Measurements from ENCODE around the gene PPP1R3E.

The PPP1R3E gene

DNA sequence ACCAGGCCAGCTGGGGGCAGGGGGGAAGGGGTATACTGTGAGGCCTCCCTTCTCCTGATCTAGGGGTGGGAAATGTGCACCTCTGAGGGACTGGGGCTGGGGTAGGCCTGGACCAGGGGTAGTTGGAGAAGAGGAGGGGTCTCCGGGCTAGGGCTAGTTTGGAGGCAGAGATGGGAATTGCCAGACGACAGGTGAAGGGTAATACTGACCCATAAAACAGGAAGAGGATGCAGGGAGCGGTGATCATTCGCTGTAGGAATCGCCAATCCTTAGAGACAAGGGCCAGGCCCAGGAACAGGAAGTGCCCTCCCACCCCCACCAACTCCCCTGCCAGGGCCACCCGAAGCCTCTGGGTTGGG is 45.6 kb upstream of the PPP1R3E start:
- no peak overlapping the region for H3K4me2 ChIP-seq (ENCODE audit: low read depth, low read length, poor library complexity, severe bottlenecking)
- H3K4me3 ChIP-seq (ENCODE audit: low read length, poor library complexity, severe bottlenecking), result no peak overlapping the region
- no peak overlapping the region for H2AFZ ChIP-seq (ENCODE audit: low read length)
- no peak overlapping the region for H3K9ac ChIP-seq (ENCODE audit: low read depth, low read length, poor library complexity, severe bottlenecking)
- H3K4me1 ChIP-seq (ENCODE audit: insufficient read depth, low read length, poor library complexity, severe bottlenecking), result no peaks in the 10 kb centered on the region
- TF ChIP-seq, protein P1, sequence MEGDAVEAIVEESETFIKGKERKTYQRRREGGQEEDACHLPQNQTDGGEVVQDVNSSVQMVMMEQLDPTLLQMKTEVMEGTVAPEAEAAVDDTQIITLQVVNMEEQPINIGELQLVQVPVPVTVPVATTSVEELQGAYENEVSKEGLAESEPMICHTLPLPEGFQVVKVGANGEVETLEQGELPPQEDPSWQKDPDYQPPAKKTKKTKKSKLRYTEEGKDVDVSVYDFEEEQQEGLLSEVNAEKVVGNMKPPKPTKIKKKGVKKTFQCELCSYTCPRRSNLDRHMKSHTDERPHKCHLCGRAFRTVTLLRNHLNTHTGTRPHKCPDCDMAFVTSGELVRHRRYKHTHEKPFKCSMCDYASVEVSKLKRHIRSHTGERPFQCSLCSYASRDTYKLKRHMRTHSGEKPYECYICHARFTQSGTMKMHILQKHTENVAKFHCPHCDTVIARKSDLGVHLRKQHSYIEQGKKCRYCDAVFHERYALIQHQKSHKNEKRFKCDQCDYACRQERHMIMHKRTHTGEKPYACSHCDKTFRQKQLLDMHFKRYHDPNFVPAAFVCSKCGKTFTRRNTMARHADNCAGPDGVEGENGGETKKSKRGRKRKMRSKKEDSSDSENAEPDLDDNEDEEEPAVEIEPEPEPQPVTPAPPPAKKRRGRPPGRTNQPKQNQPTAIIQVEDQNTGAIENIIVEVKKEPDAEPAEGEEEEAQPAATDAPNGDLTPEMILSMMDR (conservative IDR thresholded peaks at IDR 0.05; ENCODE audit: low read length), result no peak
- TF ChIP-seq EZH2phosphoT487 (IDR thresholded peaks at IDR 0.05; ENCODE audit: borderline replicate concordance), result no peak
- peaks cover 17% of the 10 kb centered on the region for H3K27me3 ChIP-seq (ENCODE audit: insufficient read depth, low read length, poor library complexity, severe bottlenecking)
- no peaks in the 10 kb centered on the region for H4K20me1 ChIP-seq (ENCODE audit: insufficient read depth, low read length, poor library complexity, severe bottlenecking)
- no peaks in the 10 kb centered on the region for H3K79me2 ChIP-seq (ENCODE audit: insufficient read depth, low read length)
- H3K9me3 ChIP-seq (ENCODE audit: insufficient read depth, low read depth, low read length), result no peaks in the 10 kb centered on the region
- no peaks in the 10 kb centered on the region for H3F3A ChIP-seq (ENCODE audit: low read depth)
- no peaks in the 10 kb centered on the region for H3K9me2 ChIP-seq (replicated peaks; ENCODE audit: low read depth, low read length)
- H3K36me3 ChIP-seq (ENCODE audit: insufficient read depth, low read length), result no peaks in the 10 kb centered on the region

DNA sequence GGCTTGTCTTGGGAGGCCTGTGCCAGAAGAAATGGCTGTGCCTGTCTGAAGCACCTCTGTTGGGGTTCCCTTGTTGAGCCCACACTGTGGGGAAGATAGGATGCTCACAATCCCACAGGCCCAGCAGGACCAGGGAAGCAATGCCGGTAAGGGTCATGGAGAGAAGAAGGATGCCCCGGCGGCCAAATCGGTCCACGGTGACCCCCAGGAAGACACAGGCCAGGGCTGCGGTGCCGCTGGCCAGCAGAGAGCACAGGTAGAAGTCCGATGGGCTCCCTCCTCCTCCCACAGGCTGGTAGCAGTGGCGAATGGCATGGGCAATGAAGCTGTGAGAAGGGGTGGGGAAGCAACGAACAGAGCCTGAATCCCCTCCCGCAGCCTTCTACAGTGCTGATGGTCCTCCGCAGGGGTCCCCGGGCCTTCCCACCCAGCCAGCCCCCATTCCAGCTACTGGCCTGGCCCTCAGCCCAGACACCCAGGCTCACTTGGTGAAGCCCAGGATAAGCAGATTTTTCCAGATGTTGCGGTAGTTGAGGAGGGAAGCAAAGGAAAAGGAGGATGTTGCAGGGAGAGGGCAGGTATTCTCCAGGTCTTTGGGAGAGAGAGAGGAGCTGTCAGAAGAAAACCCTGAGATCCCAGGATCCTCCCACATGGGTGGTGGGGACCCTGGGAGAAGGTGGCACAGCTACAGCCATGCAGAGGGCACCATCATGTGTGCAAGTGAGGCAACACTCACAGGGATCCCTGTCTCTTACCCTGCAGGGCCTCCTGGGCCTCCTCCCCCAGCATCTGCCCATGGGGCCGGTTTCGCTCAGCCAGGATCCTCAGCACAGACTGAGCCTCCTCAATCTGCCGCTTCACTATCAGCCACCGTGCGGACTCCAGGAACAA is 45.0 kb upstream of the PPP1R3E start:
- Histone ChIP-seq H3K9me3 (ENCODE audit: insufficient read depth, low read depth, low read length) (no peaks in the 10 kb centered on the region), H3K4me3 (ENCODE audit: low read length, poor library complexity, severe bottlenecking) (no peak overlapping the region), H3K4me2 (ENCODE audit: low read depth, low read length, poor library complexity, severe bottlenecking) (no peak overlapping the region), H2AFZ (ENCODE audit: low read length) (no peak overlapping the region), H4K20me1 (ENCODE audit: insufficient read depth, low read length, poor library complexity, severe bottlenecking) (no peaks in the 10 kb centered on the region), H3F3A (ENCODE audit: low read depth) (no peaks in the 10 kb centered on the region), H3K79me2 (ENCODE audit: insufficient read depth, low read length) (no peaks in the 10 kb centered on the region), H3K27me3 (ENCODE audit: insufficient read depth, low read length, poor library complexity, severe bottlenecking) (peaks cover 13% of the 10 kb centered on the region), H3K9ac (ENCODE audit: low read depth, low read length, poor library complexity, severe bottlenecking) (no peak overlapping the region), H3K9me2 (replicated peaks; ENCODE audit: low read depth, low read length) (no peaks in the 10 kb centered on the region), H3K4me1 (ENCODE audit: insufficient read depth, low read length, poor library complexity, severe bottlenecking) (no peaks in the 10 kb centered on the region), H3K36me3 (ENCODE audit: insufficient read depth, low read length) (no peaks in the 10 kb centered on the region)
- TF ChIP-seq, protein P1 (conservative IDR thresholded peaks at IDR 0.05; ENCODE audit: low read length), result no peak
- no peak for TF ChIP-seq EZH2phosphoT487 (IDR thresholded peaks at IDR 0.05; ENCODE audit: borderline replicate concordance)

DNA sequence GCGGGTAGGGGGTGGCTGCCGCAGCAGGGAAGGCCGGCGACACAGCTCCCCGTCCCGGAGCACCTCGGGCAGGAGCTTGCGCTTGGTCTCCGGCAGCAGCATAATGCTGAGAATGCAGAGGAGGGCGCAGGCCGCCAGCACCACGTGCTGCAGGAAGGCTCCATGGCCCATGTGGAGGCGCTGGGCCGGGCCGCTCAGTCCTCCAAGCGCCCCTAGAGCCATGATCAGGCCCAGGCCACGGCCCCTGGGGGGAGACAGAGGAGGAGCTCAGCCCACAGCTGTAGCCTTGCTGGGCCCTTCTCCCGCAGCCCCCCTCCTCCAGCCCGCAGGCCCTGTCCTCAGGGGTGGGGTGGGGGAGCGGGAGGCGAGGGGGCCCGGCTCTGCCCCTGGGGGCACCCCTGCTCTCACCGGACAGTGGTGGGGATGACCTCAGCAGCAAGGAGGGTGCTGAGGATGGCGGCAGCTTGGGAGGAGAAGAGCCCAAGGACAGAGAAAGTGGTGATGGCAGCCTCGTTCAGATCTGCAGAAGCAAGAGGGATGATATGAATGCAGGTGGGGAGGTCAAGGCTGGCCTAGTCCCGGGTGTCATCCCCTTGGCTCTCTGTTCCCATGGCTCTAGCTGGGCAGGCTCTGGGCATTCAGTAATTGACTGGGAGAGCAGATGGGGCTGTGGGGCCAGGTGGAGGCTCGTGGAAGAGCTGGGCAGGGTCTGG is 44.2 kb upstream of the PPP1R3E start:
- no peaks in the 10 kb centered on the region for H4K20me1 ChIP-seq (ENCODE audit: insufficient read depth, low read length, poor library complexity, severe bottlenecking)
- TF ChIP-seq EZH2phosphoT487 (IDR thresholded peaks at IDR 0.05; ENCODE audit: borderline replicate concordance), result no peak
- TF ChIP-seq, protein P1 (conservative IDR thresholded peaks at IDR 0.05; ENCODE audit: low read length), result no peak
- H3K4me3 ChIP-seq (ENCODE audit: low read length, poor library complexity, severe bottlenecking), result no peak overlapping the region
- H3F3A ChIP-seq (ENCODE audit: low read depth), result no peaks in the 10 kb centered on the region
- no peak overlapping the region for H2AFZ ChIP-seq (ENCODE audit: low read length)
- no peaks in the 10 kb centered on the region for H3K79me2 ChIP-seq (ENCODE audit: insufficient read depth, low read length)
- H3K36me3 ChIP-seq (ENCODE audit: insufficient read depth, low read length), result no peaks in the 10 kb centered on the region
- H3K27me3 ChIP-seq (ENCODE audit: insufficient read depth, low read length, poor library complexity, severe bottlenecking), result peaks cover 6% of the 10 kb centered on the region
- H3K9me2 ChIP-seq (replicated peaks; ENCODE audit: low read depth, low read length), result no peaks in the 10 kb centered on the region
- H3K4me1 ChIP-seq (ENCODE audit: insufficient read depth, low read length, poor library complexity, severe bottlenecking), result no peaks in the 10 kb centered on the region
- H3K9me3 ChIP-seq (ENCODE audit: insufficient read depth, low read depth, low read length), result no peaks in the 10 kb centered on the region
- H3K9ac ChIP-seq (ENCODE audit: low read depth, low read length, poor library complexity, severe bottlenecking), result no peak overlapping the region
- H3K4me2 ChIP-seq (ENCODE audit: low read depth, low read length, poor library complexity, severe bottlenecking), result no peak overlapping the region

All from Loucy (cell line).